ENCODE measurements around the gene ADIPOQ.

DNA sequence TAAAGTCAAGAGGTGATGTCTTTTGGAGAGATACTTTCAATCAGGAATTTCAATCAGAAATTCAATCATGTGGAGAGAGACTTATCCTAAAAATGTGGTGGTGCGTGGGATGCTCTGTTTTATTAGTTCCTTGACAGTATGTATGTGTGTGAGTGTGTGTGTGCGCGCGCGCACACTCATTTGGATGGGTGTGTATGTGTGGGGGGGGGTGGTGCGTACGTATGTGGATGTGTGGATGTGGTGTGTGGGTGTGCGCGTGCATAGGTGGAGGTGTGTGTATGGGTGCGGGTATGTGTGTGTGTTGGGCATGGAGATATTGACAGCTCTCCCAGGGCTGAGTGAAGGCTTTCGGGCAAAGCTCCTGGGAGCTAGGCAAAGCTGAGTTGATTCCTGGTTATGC is 2.4 kb downstream of the ADIPOQ start:
- TF ChIP-seq, protein P1, sequence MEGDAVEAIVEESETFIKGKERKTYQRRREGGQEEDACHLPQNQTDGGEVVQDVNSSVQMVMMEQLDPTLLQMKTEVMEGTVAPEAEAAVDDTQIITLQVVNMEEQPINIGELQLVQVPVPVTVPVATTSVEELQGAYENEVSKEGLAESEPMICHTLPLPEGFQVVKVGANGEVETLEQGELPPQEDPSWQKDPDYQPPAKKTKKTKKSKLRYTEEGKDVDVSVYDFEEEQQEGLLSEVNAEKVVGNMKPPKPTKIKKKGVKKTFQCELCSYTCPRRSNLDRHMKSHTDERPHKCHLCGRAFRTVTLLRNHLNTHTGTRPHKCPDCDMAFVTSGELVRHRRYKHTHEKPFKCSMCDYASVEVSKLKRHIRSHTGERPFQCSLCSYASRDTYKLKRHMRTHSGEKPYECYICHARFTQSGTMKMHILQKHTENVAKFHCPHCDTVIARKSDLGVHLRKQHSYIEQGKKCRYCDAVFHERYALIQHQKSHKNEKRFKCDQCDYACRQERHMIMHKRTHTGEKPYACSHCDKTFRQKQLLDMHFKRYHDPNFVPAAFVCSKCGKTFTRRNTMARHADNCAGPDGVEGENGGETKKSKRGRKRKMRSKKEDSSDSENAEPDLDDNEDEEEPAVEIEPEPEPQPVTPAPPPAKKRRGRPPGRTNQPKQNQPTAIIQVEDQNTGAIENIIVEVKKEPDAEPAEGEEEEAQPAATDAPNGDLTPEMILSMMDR (IDR thresholded peaks at IDR 0.05): no peak
- no peak for TF ChIP-seq POLR2A (IDR thresholded peaks at IDR 0.05)
